Gastrocnemius medialis (tissue), 4 donors: ENCODE measurements around the gene TTLL7.

Experiments used
- CTCF ChIP-seq, 5 experiments: fragments of 450-650 bp in 3 of 5; fragments of 200-600 bp in 2 of 5; sonication (generic) in 2 of 5; IDR thresholded peaks in 4 of 5; conservative IDR thresholded peaks in 1 of 5; 1 replicate in 4 of 5; 2 replicates in 1 of 5; pipeline ENCODE4 v1.5.1; 2016 to 2019; ENCODE audit warnings: antibody characterized with exemption in 5 of 5, mild to moderate bottlenecking in 3 of 5, moderate library complexity in 3 of 5
- POLR2A ChIP-seq, 2 donors: fragments of 450-650 bp; IDR thresholded peaks; one replicate each; pipeline ENCODE4 v1.6.1; 2017; ENCODE audit warnings: antibody characterized with exemption in 2 of 2, mild to moderate bottlenecking in 2 of 2, moderate library complexity in 2 of 2

- TF ChIP-seq POLR2A (IDR thresholded peaks at IDR 0.05) (no peak), CTCF (IDR thresholded peaks at IDR 0.05 in 4 of 5, conservative IDR thresholded peaks at IDR 0.05 in 1 of 5) (no peak)
Observed at GRCh38 chr1:83818916-83819315, 180.0 kb downstream of the TTLL7 start.
